ENCODE data around the gene CCDC136. TPM values are rescaled to one million over a fixed set of nuclear protein-coding genes. Genes with fewer than 3 reads are reported as not detected.

The CCDC136 gene
- total RNA-seq, 3 donors from 2014 or later, result 6.4 to 9.5 (median 9.4) TPM

- Histone ChIP-seq H3K36me3 (no peaks in the 10 kb centered on the region), H3K27ac (no peak overlapping the region), H3K4me3 (no peak overlapping the region), H3K4me1 (no peaks in the 10 kb centered on the region), H3K27me3 (no peaks in the 10 kb centered on the region), H3K9me3 (peaks cover 0 to 9% of the 10 kb centered on the region in 2 donors)
- TF ChIP-seq CTCF (IDR thresholded peaks at IDR 0.05), result no peak
- no peak for TF ChIP-seq POLR2A (IDR thresholded peaks at IDR 0.05)
- no peak for TF ChIP-seq POLR2AphosphoS5 (IDR thresholded peaks at IDR 0.05)
- intact Hi-C loops (cut with DNase I; ENCODE audit: low total_unique reads), result no loop called here
- no peak for DNase-seq (ENCODE audit: low spot score in 2 of 2)
These were observed 18.2 kb upstream of the CCDC136 start for GRCh38 chr7:128773604-128774003.

GRCh38 chr7:128774029-128774689 is 17.6 kb upstream of the CCDC136 start:
- no peak for DNase-seq (ENCODE audit: low spot score in 2 of 2)
- no peaks in the 10 kb centered on the region for H3K36me3 ChIP-seq
- intact Hi-C loops (cut with DNase I; ENCODE audit: low total_unique reads), result no loop called here
- H3K4me3 ChIP-seq, result no peak overlapping the region
- TF ChIP-seq POLR2A (IDR thresholded peaks at IDR 0.05), result no peak
- no peak for TF ChIP-seq CTCF (IDR thresholded peaks at IDR 0.05)
- TF ChIP-seq POLR2AphosphoS5 (IDR thresholded peaks at IDR 0.05), result no peak
- no peaks in the 10 kb centered on the region for H3K4me1 ChIP-seq
- peaks cover 0 to 9% of the 10 kb centered on the region in 2 donors for H3K9me3 ChIP-seq
- no peak overlapping the region for H3K27ac ChIP-seq
- H3K27me3 ChIP-seq, result no peaks in the 10 kb centered on the region

- H3K27ac ChIP-seq, result no peak overlapping the region
- no peaks in the 10 kb centered on the region for H3K27me3 ChIP-seq
- TF ChIP-seq POLR2A (IDR thresholded peaks at IDR 0.05), result no peak
- no peak for TF ChIP-seq CTCF (IDR thresholded peaks at IDR 0.05)
- TF ChIP-seq POLR2AphosphoS5 (IDR thresholded peaks at IDR 0.05), result no peak
- no peaks in the 10 kb centered on the region for H3K36me3 ChIP-seq
- H3K4me1 ChIP-seq, result no peaks in the 10 kb centered on the region
- peaks cover 0 to 9% of the 10 kb centered on the region in 2 donors for H3K9me3 ChIP-seq
- H3K4me3 ChIP-seq, result no peak overlapping the region
- intact Hi-C loops (cut with DNase I; ENCODE audit: low total_unique reads), result no loop called here
- no peak for DNase-seq (ENCODE audit: low spot score in 2 of 2)
These were observed 16.8 kb upstream of the CCDC136 start for GRCh38 chr7:128774921-128775320.

- H3K36me3 ChIP-seq, result no peaks in the 10 kb centered on the region
- DNase-seq (ENCODE audit: low spot score in 2 of 2), result no peak
- H3K27ac ChIP-seq, result no peak within 1 kb of the TSS
- H3K4me3 ChIP-seq, result no peak within 1 kb of the TSS
- H3K9me3 ChIP-seq, result peaks cover 0 to 9% of the 10 kb centered on the region in 2 donors
- no peak for TF ChIP-seq POLR2AphosphoS5 (IDR thresholded peaks at IDR 0.05)
- TF ChIP-seq POLR2A (IDR thresholded peaks at IDR 0.05), result no peak
- TF ChIP-seq CTCF (IDR thresholded peaks at IDR 0.05), result no peak
- no peaks in the 10 kb centered on the region for H3K27me3 ChIP-seq
- no peaks in the 10 kb centered on the region for H3K4me1 ChIP-seq
- intact Hi-C loops (cut with DNase I; ENCODE audit: low total_unique reads), result no loop called here
These were observed 15.9 kb upstream of the CCDC136 start, which contains the start of gene OPN1SW for GRCh38 chr7:128775744-128776474. TSS of gene OPN1SW (minus strand) at chr7:128775794. CDS start at chr7:128775781, 13 bp downstream.

Measured in breast epithelium (tissue), 4 donors.